NCI-H2171 treated with DMSO at 0.1 percent for 48 hours (cell line): Measurements from ENCODE around the gene NTN4.
"Not testable (repeated sequence)": the region's sequence is repeated elsewhere in the genome, so short reads cannot be mapped to it uniquely, and the experiment has no call there.

Experiments used
- DNase-seq: peaks from one replicate; lab custom pipeline; 2025; lab: John Stamatoyannopoulos, UW

The NTN4 gene

GRCh38 chr12:95796225-95796981, 5.8 kb upstream of the NTN4 start:
- no peak for DNase-seq

DNA sequence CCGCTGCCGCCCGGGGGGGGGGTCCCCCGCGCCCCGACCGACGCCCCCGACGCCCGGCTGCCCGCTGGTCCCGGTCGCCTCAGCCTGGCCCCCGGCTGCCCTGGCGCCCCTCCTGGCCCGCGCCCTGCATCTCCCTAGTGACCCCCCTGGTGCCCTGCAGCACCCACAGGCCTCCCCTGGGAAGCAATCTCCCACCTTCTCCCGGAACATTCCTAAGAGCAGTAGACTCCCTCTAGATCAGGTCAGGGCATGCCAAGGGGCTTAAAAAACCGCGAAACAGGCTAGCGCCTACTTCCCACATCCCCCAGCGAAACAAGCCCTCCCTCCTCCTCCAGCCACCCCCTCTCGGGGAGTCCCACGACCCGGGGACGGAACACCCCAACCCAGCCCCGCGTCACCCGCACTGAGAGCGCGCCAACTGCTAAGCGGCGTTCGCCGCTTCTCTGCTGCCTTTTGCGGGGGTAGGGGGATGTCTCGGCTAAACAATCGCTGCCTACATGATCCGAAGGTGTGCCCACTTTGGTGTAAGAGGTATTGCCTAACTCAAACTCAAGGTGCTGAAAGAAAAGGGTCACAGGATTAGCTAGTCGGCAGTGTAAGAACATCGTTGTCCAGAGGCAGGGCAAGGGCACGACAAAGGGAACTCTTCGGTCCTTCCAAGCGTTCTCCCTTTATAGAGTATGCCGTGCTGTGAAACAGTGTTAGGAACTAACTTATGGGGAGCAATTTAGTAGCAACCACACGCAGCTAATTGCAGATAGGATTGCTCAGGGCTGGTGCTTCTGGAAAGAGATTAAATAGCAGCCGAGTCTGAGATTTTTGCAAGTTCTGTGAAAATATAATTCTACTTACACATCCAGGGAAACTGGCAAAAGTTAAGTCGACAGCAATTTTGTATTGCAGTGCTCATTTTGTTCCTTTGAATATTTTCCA, 619 bp upstream of the NTN4 start:
- DNase-seq = peak; percentile 28

GRCh38 chr12:95789126-95790032, 1.2 kb downstream of the NTN4 start:
- DNase-seq = peak; percentile 52

- DNase-seq = no peak
Measured at GRCh38 chr12:95788637-95789036, 1.9 kb downstream of the NTN4 start.

DNA sequence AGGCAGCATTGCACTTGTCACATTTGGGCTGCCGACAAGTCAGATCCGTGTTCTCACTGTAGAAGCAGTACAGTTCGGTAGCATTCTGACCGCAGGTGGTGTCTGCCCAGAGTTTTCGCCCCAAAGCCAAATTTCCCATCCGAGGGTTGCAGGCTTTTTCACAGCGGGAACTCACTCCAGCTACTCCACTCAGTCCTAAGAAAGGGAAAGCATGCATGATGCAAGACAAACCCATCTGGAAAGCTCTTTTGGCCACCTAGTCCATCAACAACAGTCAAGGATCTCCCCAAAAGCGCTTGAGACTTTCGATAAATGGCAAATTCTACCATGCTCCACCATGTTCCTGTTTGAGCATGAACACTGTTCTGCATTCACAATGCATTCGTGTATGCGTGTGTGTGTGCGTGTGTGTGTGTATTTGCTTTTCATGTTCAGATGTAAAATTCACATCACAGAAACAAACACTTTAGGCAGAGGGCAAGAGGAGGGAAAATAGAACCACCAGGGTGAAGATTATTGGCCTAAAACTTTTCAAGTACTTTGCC, 3.2 kb downstream of the NTN4 start:
- DNase-seq = no peak

GRCh38 chr12:95784915-95785314, 5.6 kb downstream of the NTN4 start:
- DNase-seq = no peak

DNA sequence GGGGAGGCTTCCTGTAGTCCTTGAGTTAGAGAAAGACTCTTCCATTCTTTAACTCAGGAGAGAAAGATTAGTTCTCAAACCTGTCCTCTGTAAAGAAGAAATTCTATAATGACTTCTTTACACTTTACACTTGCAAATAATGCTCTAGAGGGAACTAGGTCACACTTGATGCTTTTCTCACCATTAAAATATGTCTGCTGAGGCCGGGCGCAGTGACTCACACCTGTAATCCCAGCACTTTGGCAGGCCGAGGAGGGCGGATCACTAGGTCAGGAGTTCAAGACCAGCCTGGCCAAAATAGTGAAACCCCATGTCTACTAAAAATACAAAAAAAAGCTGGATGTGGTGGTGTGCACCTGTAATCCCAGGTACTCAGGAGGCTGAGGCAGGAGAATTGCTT, 6.3 kb downstream of the NTN4 start:
- no peak for DNase-seq

GRCh38 chr12:95775466-95775865, 15.1 kb downstream of the NTN4 start:
- not testable (repeated sequence) for DNase-seq

- no peak for DNase-seq
Measured at GRCh38 chr12:95774311-95775045, 16.1 kb downstream of the NTN4 start.

GRCh38 chr12:95773320-95773719, 17.2 kb downstream of the NTN4 start:
- no peak for DNase-seq

- no peak for DNase-seq
Measured at GRCh38 chr12:95767703-95768102, 22.9 kb downstream of the NTN4 start.

DNA sequence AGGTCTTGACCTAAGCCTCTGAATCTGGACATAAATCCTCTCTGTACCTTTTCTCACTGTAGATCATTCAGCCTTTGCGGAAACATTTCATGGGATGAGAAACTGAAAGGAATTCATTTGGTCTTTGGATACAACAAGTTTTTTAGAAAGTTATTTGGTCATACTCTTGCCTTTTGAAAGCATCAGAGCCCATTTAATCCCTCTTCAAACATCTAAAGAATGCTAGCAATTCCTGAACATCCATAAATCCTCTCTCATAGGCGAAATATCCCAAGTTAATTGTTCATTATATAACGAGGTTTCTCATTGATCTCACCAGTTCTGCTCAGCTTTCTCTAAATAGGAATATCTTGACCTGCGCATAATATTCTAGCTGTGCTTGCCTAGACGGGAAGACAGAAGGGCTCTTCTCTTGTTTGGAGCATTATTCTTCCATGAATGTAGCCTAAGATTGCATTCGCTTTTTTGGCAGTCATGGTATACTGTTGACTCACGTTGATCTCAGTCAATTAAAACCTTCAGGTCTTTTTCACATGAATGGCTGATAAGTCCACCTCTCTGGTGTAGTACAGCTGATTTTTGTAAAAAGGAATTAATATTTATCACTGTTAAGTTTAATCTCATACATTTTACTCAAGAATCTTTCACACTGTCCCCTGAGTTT, 24.1 kb downstream of the NTN4 start:
- DNase-seq = no peak

- DNase-seq = no peak
Measured at GRCh38 chr12:95764848-95765247, 25.7 kb downstream of the NTN4 start.

GRCh38 chr12:95763809-95764253, 26.7 kb downstream of the NTN4 start:
- no peak for DNase-seq

DNA sequence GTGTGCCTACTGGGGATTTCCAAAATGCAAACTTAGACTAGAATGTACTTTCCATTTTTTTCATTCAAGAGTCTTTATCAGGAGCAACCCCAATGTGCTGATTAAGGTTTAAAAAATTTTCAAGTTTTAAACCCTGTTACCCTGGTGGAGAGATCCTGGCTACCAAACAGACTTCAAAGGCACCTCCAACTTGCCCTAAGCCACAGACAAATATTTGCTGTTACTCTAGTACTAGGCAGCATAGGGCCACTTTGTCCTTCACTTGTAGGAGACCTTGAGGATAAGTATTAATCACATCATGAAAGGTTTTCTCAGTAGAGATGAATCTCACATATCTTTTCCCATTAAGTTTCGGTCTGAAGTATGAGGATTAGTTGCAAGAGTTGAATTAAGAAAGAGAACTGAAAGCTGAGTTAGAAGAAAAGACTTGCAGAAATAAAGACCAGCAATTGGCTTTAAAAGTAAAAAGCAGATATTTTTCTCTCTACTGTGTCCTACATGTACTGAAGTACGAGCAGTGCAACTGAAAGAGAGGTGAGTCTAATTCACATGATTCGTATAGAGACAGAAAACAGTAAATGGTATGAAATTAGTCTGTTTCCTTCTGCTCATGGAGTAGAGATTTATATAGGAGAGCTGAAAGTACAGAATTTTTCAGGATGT, 28.3 kb downstream of the NTN4 start:
- no peak for DNase-seq

DNA sequence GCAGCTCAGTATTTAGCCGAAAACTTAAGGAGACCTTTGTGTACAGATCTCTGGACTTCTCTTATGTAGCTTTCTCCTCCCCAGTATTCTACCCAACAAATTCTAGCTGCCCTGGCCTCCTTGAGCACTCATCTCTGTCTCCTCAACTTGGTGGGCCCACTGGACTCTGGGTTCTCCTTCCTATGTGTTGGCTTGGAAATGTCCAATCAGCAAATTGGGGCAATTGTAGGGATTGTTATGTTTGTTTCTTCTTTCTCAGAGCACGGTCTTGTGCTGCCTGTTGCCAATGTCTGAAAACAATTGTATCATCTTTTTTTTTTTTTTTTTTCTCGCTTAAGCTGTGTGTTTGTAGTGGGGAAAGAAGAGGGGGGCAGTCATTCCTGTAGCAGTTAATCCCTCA, 30.2 kb downstream of the NTN4 start:
- DNase-seq = no peak

DNA sequence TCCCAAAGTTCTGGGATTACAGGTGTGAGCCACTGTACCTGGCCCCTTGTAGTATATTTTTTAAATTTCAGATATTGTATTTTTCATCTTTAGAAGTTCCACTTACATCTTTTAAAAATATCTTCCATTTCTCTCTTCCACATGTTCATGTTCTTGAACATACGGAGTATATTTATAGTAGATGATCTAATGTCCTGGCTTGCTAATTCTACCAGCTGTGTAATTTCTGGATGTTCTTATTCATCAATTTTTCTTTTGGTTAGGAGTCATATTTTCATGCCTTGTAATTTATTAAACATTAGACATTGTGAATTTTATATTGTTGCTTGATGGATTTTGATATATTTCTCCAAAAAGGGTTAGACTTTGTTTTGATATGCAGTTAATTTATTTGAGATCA, 30.8 kb downstream of the NTN4 start:
- no peak for DNase-seq

- DNase-seq = no peak
Measured at GRCh38 chr12:95759039-95759438, 31.5 kb downstream of the NTN4 start.

DNA sequence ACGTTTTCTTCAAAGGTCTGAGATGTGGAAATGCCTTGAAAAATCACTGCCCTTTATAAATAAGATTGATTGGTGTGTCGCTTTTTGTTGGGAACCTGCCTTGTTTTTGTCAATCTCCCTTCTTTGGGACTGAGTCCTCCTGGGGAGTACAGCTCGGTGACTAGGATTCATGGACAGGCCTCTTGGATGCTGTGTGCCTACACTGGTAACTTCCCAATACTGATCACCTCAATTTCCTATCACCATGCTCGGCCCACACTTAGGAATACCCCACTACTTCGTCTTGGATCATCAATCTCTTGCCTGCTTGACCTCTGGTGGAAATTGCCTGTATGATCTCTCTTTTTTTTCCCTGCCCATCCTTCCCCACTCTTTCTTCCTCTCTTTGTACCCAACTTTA, 34.2 kb downstream of the NTN4 start:
- no peak for DNase-seq
